ENCODE measurements around the gene RPUSD3. TPM values are rescaled to one million over a fixed set of nuclear protein-coding genes. Genes with fewer than 3 reads are reported as not detected.
"Not testable (repeated sequence)": the region's sequence is repeated elsewhere in the genome, so short reads cannot be mapped to it uniquely, and the experiment has no call there.

The RPUSD3 gene
- total and polyA plus RNA-seq, 2 experiments from 2014 or later = 32.6 to 38.3 TPM

- H3K4me3 ChIP-seq; H3K9me2 ChIP-seq (ENCODE audit: insufficient read depth); H3K9ac ChIP-seq; H4K20me1 ChIP-seq (ENCODE audit: insufficient read depth); H3K79me2 ChIP-seq (ENCODE audit: insufficient read depth); H3K4me2 ChIP-seq (ENCODE audit: unreplicated experiment); H3K27me3 ChIP-seq (replicated peaks; ENCODE audit: insufficient read depth); H3K9me3 ChIP-seq (ENCODE audit: low read depth); H3K36me3 ChIP-seq (ENCODE audit: low read depth); H3F3A ChIP-seq (ENCODE audit: insufficient read depth); H3K4me1 ChIP-seq (ENCODE audit: insufficient read depth); in situ Hi-C loops (cut with MboI); H3K27ac ChIP-seq: not testable (repeated sequence)
- peak; percentile 63 for DNase-seq
- WGBS, 2 experiments (ENCODE audit: low coverage in 1 of 2, low lambda C conversion rate in 2 of 2, missing lambda C conversion rate in 2 of 2) = 16 to 19% methylated on average over 4 of the region's 4 CpGs
- peak overlapping the region; percentile 41; the same call in 1 of the 2 replicates for H2AFZ ChIP-seq
Observed at GRCh38 chr3:9848860-9849259, 5.1 kb upstream of the RPUSD3 start.

- H3K9me3 ChIP-seq (ENCODE audit: low read depth); DNase-seq; H3K9me2 ChIP-seq (ENCODE audit: insufficient read depth); H3K79me2 ChIP-seq (ENCODE audit: insufficient read depth); H3K27ac ChIP-seq; H3K4me1 ChIP-seq (ENCODE audit: insufficient read depth); H2AFZ ChIP-seq; H3K36me3 ChIP-seq (ENCODE audit: low read depth); H3K27me3 ChIP-seq (replicated peaks; ENCODE audit: insufficient read depth); H3F3A ChIP-seq (ENCODE audit: insufficient read depth); H3K4me3 ChIP-seq; in situ Hi-C loops (cut with MboI); H3K9ac ChIP-seq; H4K20me1 ChIP-seq (ENCODE audit: insufficient read depth); H3K4me2 ChIP-seq (ENCODE audit: unreplicated experiment): not testable (repeated sequence)
- WGBS, 2 experiments (ENCODE audit: low coverage in 1 of 2, low lambda C conversion rate in 2 of 2, missing lambda C conversion rate in 2 of 2) = 21 to 22% methylated on average over 9 of the region's 9 CpGs
Observed at GRCh38 chr3:9847870-9848269, 4.1 kb upstream of the RPUSD3 start.

- Histone ChIP-seq H3K27me3 (replicated peaks; ENCODE audit: insufficient read depth) (no peaks in the 10 kb centered on the region), H3K36me3 (ENCODE audit: low read depth) (0 out of 2 replicates have a peak, but pooled peaks cover under 1% of the 10 kb centered on the region), H3K4me2 (ENCODE audit: unreplicated experiment) (no peak overlapping the region), H3K9me2 (ENCODE audit: insufficient read depth) (no peaks in the 10 kb centered on the region), H2AFZ (no peak overlapping the region), H3K79me2 (ENCODE audit: insufficient read depth) (peaks cover 11% of the 10 kb centered on the region), H4K20me1 (ENCODE audit: insufficient read depth) (no peaks in the 10 kb centered on the region), H3K9ac (no peak overlapping the region), H3K9me3 (ENCODE audit: low read depth) (no peaks in the 10 kb centered on the region), H3K27ac (no peak overlapping the region), H3K4me1 (ENCODE audit: insufficient read depth) (no peaks in the 10 kb centered on the region), H3K4me3 (no peak overlapping the region), H3F3A (ENCODE audit: insufficient read depth) (no peaks in the 10 kb centered on the region; the same call in 1 of the 2 replicates)
- in situ Hi-C loops (cut with MboI) = no loop called here
- DNase-seq = no peak
- TF ChIP-seq EZH2 (IDR thresholded peaks at IDR 0.05; ENCODE audit: insufficient read depth, poor library complexity, severe bottlenecking) (no peak), EZH2phosphoT487 (IDR thresholded peaks at IDR 0.05; ENCODE audit: insufficient read depth, low read depth) (no peak)
- WGBS, 2 experiments (ENCODE audit: low coverage in 1 of 2, low lambda C conversion rate in 2 of 2, missing lambda C conversion rate in 2 of 2) = 80 to 87% methylated on average over 6 of the region's 6 CpGs
Observed at GRCh38 chr3:9846931-9847488, 3.2 kb upstream of the RPUSD3 start.

- 72 to 75% methylated on average over 6 of the region's 6 CpGs for WGBS, 2 experiments (ENCODE audit: low coverage in 1 of 2, low lambda C conversion rate in 2 of 2, missing lambda C conversion rate in 2 of 2)
- TF ChIP-seq EZH2 (IDR thresholded peaks at IDR 0.05; ENCODE audit: insufficient read depth, poor library complexity, severe bottlenecking) (no peak), EZH2phosphoT487 (IDR thresholded peaks at IDR 0.05; ENCODE audit: insufficient read depth, low read depth) (no peak)
- no peaks in the 10 kb centered on the region for H4K20me1 ChIP-seq (ENCODE audit: insufficient read depth)
- H3K27ac ChIP-seq = no peak overlapping the region
- H3K79me2 ChIP-seq (ENCODE audit: insufficient read depth) = peaks cover 13% of the 10 kb centered on the region
- no peak for DNase-seq
- H3K9ac ChIP-seq = no peak overlapping the region
- H3K4me1 ChIP-seq (ENCODE audit: insufficient read depth) = no peaks in the 10 kb centered on the region
- in situ Hi-C loops (cut with MboI) = no loop called here
- H3K9me2 ChIP-seq (ENCODE audit: insufficient read depth) = no peaks in the 10 kb centered on the region
- no peaks in the 10 kb centered on the region; the same call in 1 of the 2 replicates for H3F3A ChIP-seq (ENCODE audit: insufficient read depth)
- H3K4me2 ChIP-seq (ENCODE audit: unreplicated experiment) = no peak overlapping the region
- peaks cover 7% of the 10 kb centered on the region; the same call in 1 of the 2 replicates for H3K36me3 ChIP-seq (ENCODE audit: low read depth)
- no peak overlapping the region for H3K4me3 ChIP-seq
- no peaks in the 10 kb centered on the region for H3K9me3 ChIP-seq (ENCODE audit: low read depth)
- no peak overlapping the region for H2AFZ ChIP-seq
- no peaks in the 10 kb centered on the region for H3K27me3 ChIP-seq (replicated peaks; ENCODE audit: insufficient read depth)
Observed at GRCh38 chr3:9846231-9846630, 2.4 kb upstream of the RPUSD3 start.

GRCh38 chr3:9841015-9841414 is 2.8 kb downstream of the RPUSD3 start:
- in situ Hi-C loops (cut with MboI) = no loop called here
- TF ChIP-seq EZH2phosphoT487 (IDR thresholded peaks at IDR 0.05; ENCODE audit: insufficient read depth, low read depth) (no peak), EZH2 (IDR thresholded peaks at IDR 0.05; ENCODE audit: insufficient read depth, poor library complexity, severe bottlenecking) (no peak)
- WGBS, 2 experiments (ENCODE audit: low coverage in 1 of 2, low lambda C conversion rate in 2 of 2, missing lambda C conversion rate in 2 of 2) = 82 to 85% methylated on average over 8 of the region's 8 CpGs
- Histone ChIP-seq H3K9me3 (ENCODE audit: low read depth) (no peaks in the 10 kb centered on the region), H2AFZ (no peak overlapping the region), H4K20me1 (ENCODE audit: insufficient read depth) (no peaks in the 10 kb centered on the region), H3K9ac (no peak overlapping the region), H3K4me2 (ENCODE audit: unreplicated experiment) (no peak overlapping the region), H3K27ac (no peak overlapping the region), H3K9me2 (ENCODE audit: insufficient read depth) (no peaks in the 10 kb centered on the region), H3K27me3 (replicated peaks; ENCODE audit: insufficient read depth) (no peaks in the 10 kb centered on the region), H3K4me3 (no peak overlapping the region), H3K79me2 (ENCODE audit: insufficient read depth) (peaks cover 13% of the 10 kb centered on the region), H3F3A (ENCODE audit: insufficient read depth) (no peaks in the 10 kb centered on the region; the same call in 1 of the 2 replicates), H3K36me3 (ENCODE audit: low read depth) (peaks cover 13% of the 10 kb centered on the region; the same call in 1 of the 2 replicates), H3K4me1 (ENCODE audit: insufficient read depth) (no peaks in the 10 kb centered on the region)
- no peak for DNase-seq

Data from GM23248 (cell line).